ENCODE measurements around the gene DMD.
"Not testable (repeated sequence)": the region's sequence is repeated elsewhere in the genome, so short reads cannot be mapped to it uniquely, and the experiment has no call there.

Gene DMD

DNA sequence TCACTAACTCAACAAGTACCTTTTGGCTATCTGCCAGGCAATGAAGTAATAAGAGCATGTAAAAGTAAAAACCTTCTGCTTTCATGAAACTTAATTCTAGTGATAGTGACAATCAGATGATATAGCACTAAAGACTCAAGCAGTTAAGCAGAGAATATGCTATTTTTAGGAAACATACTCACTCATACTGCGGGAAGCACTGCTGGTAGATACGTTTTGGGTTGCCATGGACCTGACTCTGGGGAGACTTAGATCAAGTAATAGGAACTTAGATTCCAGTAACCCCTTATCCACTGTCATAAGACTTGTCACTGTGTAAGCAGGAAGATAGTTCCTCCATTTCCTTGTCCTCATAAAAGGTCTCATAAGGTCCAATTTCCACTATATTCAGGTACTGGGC is 386.3 kb downstream of the DMD start:
- DNase-seq: no peak

DNA sequence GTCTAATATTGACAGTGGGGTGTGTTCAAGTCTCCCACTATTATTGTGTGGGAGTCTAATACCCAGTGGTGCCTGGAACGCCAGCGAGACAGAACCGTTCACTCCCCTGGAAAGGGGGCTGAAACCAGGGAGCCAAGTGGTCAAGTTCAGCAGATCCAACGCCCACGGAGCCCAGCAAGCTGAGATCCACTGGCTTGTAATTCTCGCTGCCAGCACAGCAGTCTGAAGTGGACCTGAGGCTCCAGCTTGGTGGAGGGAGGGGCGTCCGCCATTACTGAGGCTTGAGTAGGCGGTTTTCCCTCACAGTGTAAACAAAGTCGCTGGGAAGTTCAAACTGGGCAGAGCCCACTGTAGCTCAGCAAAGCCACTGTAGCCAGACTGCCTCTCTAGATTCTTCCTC is 407.3 kb downstream of the DMD start:
- peak in 1 of 4 experiments; percentile 0 for DNase-seq

DNA sequence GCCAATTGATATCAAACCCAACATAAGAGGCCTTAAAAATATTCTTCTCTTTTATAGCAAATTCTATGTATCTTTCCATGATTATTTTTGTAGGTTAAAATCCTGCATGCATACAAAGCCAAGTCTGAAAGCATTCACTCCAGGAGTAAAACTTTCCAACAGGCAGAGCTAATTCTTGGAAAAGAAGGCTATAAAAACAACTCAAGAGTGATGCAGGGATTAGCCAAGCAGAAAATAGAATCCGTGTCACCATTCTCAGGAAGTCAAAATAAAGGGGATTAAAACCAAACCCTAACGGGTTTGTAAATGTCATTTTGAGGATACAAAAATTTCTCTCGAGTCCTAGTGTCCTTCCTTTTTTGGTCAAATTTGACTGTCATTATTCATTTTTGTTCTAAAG is 412.4 kb downstream of the DMD start:
- no peak for DNase-seq

DNA sequence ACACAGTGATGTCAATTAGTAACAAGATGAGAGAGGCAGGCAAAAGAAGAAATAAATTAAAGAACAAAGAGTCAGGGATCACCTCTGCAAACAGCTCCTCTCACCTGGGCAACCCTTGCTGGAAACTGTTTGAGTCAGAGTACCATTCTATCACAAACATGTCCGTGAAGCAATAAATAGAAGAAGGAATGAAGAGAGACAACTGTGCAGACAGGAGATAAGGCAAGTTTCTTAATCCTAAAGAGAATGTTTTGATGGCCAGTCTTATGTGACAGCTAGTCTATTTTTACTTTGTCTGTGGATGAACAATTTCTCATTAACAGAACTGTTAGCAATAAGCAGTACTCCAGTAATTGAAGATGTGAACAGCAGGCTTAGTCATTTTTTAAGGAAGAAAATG is 422.4 kb downstream of the DMD start:
- DNase-seq: no peak

DNA sequence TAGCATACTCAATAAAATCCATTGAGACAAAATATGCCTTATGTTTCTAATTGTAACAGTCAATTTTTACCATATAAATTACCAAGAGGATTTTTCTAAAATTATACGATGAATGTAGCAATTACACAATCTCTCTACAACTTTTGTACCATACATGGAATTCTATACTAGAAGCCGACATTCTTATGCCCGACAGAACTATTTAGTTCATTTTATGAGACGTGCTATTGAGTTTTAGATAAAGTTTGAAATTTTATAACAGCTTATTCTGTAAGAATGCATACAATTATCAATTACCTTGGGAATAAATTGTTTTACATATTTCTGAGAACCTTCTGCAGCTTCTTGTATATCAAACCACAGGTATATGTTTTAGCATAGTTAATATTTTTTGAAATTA is 431.2 kb downstream of the DMD start:
- no peak for DNase-seq

DNA sequence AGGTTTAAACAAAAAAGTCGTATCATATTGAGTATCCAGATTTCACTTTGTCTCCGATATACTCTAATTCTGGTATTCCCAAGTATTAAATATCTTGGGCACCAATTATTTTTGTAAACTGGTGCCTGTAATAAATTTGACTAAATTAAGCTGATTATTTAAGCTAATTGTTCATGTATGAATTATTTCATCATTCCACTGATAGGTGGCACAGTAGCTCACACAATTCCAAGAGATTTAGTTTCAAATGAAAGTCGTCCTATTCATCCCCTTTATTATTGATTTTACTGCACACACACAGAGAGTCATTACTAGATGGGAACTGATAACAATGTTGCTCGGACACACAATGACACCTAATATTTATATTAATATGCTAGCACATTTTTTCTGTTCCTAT is 432.4 kb downstream of the DMD start:
- no peak for DNase-seq

DNA sequence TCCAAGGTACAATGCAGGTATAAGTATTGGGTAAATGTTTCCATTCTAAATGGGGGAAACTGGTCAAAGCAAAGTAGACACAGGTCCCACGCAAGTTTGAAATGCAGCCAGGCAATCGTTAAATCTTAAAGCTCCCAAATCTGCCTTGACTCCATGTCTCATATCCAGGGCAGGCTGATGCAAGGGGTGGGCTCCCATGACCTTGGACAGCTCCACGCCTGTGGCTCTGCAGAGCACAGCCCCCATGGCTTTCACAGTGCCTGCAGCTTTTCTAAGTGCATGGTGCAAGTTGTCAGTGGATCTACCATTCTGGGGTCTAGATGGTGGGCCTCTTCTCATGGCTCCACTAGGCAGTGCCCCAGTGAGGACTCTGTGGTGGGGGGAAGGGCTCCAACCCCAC is 436.4 kb downstream of the DMD start:
- DNase-seq: no peak

DNA sequence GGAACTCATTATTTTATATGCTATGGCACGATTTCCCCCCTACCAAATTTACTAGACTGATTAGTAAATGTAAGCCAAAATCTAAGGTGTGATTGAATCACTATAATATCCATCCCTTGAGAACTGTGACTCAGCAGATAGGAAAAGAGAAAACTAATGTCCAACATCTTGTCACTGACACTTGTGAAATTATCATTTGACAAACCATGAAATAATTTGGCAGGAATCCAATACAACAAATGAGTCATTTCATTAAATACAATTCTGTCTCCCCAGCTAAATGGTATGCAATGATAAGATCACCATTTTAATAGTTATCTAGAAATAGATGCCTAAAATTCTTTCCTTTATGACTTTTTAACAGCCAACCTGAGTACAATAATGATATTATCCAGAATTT is 462.3 kb downstream of the DMD start:
- DNase-seq: no peak

DNA sequence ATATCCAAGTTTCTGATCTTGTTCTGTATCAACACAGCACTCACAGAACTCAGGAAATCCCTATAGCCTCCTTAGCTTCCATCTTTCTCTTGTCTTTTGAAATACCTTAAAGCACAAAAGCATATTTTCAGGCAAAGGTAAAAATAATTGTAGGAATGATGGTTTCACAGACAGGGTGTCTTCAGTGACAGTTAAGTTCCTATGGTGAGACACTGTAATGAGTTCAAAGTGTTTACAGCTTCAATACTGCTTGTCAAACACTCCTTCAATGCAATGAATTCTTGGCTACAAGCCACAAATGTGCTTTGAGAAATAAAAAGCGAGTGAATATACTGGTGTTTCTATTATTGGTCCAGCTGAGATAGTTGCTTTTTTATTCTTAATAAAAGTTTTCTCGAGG is 466.0 kb downstream of the DMD start:
- no peak for DNase-seq

DNA sequence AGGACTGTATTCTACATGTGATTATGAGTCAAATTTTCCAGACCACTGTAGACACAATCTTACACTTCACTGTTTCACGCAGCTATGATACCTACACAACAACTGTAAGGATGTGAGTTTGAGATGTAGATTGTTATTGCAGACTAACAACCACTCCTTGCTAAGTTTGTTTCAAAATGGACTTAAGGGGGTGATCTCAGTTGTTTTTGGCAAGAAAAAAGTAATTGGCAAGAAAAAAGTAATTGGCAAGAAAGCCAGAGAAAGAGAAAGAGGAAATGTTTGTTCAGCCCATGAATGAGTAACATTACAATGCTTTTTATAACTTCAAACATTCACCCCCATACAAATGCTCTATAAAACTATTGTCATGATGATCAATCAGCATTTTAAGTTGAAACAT is 466.4 kb downstream of the DMD start:
- DNase-seq: no peak

DNA sequence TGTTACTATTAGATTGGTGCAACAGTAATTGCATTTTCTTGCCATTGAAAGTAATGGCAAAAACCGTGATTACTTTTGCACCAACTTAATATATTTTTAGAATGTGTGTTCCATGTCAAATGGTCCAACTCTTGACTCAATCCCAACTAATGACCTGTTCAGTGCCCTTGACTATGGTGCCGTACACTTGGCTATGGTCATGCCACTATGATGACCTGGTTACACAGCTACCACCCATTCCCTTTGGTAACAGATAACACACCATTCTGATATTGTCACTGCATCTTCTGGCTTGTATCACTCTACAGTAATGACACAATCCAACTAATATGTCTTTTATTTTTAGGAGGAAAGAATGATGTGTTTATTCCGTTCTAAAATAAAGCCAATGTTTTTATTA is 469.4 kb downstream of the DMD start:
- DNase-seq: no peak

DNA sequence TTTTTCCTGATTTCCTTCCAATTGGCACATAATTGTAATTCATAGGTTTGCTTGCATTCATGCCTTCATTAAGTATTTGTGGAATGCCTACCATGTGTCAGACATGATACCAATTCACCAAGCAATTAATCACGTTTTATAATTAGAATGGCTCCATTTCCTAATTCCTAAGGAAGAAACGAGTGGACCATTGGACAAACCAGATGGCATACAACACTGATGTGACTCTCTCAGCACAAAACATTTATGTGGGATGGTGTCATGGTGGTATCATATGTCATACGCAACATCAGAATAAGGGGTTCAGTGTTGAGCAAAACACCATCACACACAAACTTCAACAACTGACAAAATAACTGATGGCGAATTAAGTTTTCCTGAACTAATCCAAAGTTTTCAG is 502.8 kb downstream of the DMD start:
- DNase-seq: no peak

DNA sequence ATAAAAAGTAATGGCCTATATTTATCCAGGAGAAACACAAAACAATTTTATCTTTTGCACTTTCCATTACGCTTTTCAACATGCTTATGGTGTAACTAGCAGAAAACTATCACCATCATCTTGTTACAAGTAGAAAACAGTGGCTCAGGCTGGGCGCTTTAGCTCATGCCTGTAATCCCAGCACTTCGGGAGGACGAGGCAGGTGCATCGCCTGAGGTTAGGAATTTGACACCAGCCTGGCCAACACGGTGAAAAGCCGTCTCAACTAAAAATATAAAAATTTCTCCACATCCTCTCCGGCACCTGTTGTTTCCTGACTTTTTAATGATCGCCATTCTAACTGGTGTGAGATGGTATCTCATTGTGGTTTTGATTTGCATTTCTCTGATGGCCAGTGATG is 506.0 kb downstream of the DMD start:
- not testable (repeated sequence) for DNase-seq

DNA sequence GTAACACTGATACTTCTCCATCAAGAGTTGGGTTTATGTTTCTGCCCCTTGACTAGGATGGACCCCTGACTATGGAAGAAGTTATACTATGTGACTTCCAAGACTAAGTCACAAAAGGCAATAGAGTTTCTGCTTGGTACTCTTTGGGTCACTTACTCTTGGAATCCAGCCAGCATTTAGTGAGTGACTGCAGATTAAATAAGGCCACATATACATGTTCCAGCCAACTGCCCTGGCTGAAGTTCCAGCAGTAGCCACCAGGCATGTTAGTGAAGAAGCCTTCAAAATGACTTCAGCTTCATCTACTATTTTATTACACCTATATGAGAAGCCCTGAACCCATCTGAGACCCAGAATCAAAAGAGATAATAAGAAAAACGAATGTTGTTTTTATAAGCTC is 524.0 kb downstream of the DMD start:
- DNase-seq: no peak

DNA sequence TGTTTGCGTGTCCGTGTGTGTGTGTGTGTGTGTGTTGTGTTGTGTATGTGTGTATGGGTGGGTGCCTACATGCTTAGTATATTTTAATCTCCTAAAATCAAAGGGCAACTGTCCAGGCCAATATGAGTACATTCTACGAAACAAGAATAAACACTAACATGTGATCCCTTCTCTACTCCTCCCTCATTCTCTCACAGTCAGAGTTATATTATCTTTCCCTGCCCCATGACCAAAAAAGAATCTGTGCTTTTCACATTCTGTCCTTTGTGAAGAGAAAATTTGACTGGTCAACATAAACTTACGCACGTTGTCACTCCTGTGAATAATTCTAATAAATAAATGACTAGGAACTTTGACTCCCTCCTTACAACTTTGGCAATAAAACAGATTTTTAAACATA is 532.9 kb downstream of the DMD start:
- no peak for DNase-seq

DNA sequence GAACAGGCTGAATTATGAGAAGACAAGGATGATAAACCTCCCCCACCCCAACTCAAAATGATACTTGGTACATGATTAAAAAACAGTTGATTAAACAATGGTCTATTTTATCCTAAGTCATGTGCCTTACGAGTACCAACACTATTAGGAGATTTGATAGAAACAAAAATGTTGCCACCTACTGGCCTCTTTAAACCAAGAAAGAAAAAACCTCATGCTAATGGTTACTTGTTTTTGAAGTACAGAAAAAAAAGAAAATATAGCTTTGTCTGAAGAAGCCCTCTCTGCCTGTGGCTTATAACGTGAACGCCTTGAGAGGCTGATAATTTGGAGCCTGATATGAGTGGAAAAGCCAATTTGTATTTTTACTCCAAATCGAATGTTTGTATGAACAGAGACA is 538.2 kb downstream of the DMD start:
- DNase-seq: no peak

DNA sequence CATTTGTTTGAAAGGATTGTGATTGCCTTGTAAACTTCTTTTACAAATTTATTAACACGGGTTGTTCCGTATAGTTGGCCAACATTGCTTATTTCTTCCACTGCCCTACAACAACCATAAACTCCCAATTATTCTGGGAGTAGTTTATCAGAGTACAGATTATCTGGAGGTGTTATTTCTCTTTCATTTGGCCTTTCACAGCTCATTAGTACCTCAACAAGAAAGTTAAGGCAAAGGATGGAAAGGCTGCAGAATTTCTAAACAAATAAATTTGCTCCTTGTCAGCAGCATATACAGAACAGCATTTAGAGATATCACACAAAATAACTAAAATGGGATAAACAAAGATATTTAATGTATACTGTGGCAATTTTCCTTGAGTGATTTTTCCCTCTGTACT is 548.8 kb downstream of the DMD start:
- no peak for DNase-seq

DNA sequence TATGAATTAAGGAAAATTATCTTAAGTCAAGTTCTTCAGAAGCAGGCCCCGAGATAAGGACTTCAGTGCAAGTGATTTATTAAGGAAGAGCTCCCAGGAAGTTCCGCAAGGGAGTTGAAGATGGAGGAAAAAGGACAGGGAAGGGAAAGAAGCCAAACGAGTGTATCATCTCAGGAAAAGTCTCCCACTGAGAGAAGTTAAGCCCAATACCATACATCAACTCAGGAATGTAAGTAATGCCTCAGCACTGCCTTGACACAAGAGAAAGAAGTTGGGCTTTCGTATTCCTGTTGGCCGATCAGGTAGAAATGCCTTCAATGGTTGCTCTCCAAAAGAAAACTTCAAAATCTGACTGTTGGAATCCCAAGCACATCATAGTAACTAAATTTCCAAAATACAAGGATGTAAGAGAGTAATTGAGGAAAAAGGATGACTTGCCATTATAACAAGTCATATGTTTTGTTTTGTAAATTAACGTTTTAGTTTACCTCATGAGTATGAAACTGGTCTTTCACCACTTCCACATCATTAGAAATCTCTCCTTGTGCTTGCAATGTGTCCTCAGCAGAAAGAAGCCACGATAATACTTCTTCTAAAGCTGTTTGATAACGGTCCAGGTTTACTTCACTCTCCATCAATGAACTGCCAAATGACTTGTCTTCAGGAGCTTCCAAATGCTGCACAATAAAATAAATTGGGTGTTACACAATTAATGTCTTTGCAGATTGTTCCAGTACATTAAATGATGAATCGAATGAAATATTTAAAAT is 566.7 kb downstream of the DMD start:
- no peak for DNase-seq

DNA sequence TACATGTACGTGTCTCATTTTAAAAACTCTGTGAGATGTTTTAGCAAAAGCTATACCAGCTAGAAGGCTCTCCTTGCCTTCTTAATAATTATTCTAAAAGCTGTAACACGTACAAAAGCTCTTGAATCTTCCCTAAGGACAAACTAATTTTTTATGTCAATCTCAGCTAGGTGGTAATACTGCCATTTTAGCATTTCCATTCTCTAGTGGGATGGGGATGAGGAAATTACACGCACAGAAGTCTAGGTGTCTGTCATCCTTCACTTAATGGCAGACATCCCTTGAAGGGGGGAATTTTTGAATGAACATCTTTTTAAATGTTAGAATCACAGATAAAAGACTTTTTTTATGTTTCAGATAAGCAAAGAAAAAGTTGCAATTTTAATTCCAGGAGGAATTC is 569.1 kb downstream of the DMD start:
- DNase-seq: no peak

DNA sequence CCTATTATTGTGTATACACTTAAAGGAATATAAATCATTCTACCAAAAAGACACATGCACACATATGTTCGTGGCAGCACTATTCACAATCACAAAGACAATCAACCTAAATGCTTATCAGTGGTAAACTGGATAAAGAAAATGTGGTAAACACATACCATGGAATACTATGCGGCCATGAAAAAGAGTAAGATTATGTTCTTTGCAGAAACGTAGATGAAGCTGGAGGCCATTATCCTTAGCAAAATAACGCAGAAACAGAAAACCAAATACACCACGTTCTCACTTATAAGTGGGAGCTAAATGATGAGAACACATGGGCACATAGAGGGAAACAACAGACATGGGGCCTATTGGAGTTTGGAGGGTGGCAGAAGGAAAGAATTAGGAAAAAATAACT is 593.2 kb downstream of the DMD start:
- no peak for DNase-seq

DNA sequence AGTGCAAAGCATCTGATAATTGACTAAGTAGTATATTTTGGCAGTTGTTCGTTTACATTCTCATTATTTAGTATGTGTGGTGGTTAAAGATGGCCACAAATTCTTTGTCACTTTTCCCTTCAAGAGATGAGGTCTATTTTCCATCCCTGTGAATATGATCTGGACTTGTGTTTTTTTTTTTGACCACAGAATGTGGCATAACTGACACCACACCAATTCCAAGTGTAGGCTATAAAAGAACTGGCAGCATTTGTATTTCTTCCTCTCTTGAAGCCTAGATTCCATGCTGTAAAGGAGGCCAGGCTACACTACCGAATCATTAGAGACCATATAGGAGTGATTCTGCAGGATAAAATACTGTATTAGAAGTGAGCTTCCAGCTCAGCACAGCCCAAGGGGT is 596.6 kb downstream of the DMD start:
- DNase-seq: no peak

DNA sequence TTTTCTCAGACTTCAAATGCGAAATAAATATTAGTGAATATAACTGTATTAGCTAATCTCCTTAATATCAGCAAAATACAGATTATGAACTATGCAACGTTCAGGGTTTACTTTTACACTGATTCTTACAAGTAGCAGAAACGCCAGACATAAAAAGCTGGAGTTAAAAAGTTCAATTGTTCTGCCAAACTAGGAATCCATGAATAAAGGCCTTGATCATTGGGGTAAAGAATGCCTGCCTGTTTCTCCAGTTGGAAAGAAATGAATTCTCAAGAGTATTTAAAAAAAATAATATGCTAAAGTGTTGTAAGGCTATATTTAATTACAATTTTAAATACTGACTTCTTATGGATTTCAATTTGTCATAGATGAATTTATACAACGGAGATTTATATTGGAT is 612.2 kb downstream of the DMD start:
- no peak for DNase-seq

DNA sequence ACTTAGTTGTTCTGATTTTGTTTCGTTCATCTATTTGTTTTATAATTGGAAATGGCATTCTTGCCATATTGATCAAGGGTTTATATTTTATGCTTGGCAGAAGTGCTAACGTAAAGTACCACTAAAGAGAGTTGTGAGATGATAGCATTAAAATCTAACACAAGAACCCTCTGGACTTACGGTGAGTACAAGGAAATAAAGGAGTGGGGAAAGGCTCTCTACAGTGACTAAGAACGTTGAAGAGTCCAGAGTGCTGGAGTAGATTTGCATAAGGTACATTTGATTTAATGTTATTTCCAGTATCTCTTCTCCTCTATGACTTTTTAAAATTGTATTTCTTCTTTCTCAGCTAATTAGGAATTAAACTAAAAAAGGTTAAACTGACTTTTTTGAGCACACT is 612.6 kb downstream of the DMD start:
- DNase-seq: no peak

DNA sequence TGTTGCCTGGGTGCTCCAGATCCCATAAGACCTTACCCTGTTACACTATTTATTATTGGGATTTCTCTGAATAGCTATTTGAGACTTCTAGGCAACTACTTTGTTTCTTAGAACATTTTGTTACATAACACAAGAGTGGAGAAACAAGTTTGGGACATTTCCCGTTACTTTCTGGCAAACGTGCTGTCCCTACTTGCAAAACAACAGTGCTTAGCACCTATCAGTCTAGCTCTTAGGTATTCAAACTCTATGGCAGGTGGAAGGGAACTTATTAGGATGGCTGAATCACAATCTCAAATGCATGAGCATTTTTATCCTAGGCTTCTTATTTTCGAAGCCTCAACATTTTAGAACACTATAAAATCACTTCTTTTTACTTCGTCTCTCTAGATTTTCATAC is 613.6 kb downstream of the DMD start:
- no peak for DNase-seq

DNA sequence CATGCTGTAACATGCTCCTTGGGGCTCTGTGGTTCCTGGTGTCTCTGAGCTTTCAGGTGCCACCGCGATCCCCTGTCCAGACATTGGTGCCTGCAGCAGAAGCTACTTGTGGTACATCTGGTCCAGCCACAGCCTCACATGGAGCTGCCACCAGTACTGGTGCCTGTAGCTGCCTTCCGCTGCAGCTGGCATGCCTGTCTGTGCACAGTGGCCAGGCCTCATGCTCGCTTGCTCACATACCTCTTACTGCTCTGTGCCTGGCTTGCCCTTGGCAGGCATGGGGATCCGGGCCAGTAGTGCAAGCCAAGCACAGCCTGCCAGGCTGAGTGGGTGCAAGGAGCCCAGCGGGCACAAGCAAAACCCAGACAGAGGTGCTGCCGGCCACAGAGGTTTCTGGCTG is 618.6 kb downstream of the DMD start:
- DNase-seq: no peak

DNA sequence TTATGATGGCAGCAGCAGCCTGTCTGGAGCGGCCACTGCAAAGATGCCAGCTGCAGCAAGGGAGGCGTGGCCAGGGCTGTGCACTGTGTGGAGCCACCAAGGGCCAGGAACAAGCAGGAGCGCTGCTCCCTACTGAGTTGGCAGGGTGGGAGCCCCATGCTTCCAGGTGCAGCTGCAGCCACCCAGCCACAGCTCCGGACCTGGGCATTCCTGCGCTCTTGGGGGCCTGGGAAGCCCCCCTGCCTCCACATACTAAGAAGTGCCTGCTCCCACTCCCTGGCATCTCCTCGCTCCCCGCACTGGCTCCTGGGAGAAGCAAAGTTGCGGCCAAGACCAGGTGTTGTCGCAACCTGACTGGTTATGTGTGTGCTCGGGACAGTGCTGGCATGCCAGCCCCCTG is 619.8 kb downstream of the DMD start:
- no peak for DNase-seq
